GM19035 (cell line): ENCODE data around the gene HSPA8.
"Not testable (repeated sequence)": the region's sequence is repeated elsewhere in the genome, so short reads cannot be mapped to it uniquely, and the experiment has no call there.

Experiments
- ATAC-seq: cut with Tn5 transposase; IDR thresholded peaks from one replicate; pipeline ENCODE4 v1.9.1; 2021; ENCODE audit not compliant: unreplicated experiment

Gene HSPA8

DNA sequence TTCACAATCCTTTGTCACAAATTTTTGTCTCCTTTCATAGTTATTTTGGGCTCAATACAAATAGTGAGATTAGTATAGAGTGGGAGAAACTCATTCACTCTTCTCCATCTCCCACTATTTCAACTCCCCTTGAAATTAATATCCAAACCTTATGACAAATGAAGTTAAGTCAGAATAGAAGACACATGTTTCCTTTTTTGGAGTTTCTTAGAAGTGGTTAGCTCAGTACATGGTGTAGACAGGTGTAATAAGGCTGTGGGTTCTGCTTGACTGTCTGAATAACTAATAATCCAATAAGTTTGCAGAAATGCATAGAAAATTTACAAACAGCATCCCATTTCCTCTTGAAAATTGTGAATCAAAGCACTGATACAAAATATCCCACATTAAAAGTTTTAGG is 10.8 kb upstream of the HSPA8 start:
- no peak for ATAC-seq

- no peak for ATAC-seq
Observed at GRCh38 chr11:123072332-123072761, 10.4 kb upstream of the HSPA8 start.

- ATAC-seq: peak; percentile 61
Observed at GRCh38 chr11:123069908-123070821, 8.2 kb upstream of the HSPA8 start.

DNA sequence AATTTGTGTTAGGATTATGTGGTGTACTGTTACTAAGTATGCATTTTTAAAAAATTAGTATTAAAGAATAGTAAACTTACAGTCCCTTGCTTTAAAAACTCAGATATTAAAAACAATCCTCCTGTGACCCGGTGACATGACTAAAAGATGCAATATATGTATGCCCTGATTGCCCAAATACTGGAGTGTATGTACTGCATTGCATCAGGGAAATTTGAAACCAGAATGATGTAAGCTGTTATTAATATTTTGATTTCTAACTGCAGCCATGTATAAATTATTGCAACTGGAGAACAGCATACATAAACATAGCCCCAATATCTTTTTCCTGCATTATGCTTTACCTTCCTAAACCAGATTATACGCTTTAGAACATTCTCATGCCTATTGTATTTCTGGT is 3.7 kb upstream of the HSPA8 start:
- no peak for ATAC-seq

GRCh38 chr11:123063826-123064657 is 2.1 kb upstream of the HSPA8 start:
- ATAC-seq: no peak

GRCh38 chr11:123062892-123063825 is 1.2 kb upstream of the HSPA8 start:
- no peak for ATAC-seq

DNA sequence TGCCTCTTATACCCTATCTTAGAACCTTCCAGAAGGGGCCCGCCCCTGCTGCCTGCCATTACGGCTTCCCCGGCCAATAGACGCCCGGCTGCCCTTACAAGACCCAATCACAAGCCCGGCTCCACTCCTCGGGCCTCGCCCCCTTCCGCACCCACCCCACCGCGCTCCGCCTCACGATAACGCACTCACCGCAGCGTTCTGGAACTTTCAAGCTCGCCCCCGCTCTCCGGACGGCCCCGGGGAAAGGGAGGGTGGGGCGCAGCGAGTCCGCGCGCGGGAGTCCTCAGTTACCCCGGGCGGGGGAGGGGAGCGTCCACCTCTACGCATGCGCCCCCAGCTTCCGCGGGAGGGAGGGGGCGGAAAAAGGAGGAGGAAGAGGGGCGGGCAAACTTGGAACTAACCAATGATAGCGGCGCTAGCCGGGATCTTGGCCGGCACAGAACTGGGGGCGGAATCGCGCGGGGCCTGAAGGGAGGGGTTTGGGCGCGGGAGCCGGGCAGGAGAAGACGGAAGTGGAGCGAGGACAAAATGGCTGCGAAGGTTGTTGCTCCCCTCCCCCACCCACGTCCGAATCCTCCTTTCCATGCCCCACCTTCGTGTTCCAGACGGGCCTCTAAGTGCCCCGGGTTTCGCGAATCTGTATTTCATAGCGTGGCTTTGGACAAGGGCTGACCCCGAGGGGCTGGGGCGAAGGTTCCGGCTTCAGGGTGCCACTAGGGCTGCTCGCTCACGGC is 389 bp upstream of the HSPA8 start:
- ATAC-seq: peak; percentile 84

DNA sequence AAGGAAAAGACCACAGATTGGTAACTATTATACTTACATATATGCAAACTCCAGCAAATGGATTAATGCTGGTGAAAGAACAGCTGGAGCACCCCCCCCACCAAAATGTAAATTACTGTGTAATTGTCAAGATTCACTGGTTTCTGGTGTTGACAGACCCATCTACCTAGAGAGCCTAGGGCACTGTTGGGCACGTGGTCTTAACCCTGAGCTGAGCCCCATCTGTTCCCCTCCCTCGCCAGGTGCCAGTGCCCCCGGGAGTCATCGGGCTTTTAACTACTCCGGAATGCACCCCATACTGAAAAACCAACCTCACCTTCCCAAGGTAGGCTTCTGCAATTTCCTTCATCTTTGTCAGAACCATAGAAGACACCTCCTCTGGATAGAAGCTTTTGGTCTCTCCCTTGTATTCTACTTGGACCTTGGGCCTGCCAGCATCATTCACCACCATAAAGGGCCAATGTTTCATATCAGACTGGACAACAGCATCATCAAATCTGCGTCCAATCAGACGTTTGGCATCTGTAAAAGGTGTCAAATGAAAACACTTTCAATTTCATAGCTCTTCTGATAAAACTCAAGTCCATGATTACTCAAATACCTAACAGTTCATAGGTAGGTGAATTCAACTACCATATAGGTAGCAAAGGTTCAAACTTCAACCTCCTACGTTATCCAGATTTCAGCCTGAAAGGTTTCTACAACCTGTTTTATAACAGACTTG is 1.5 kb downstream of the HSPA8 start:
- no peak for ATAC-seq

GRCh38 chr11:123059041-123059920 is 2.7 kb downstream of the HSPA8 start:
- not testable (repeated sequence) for ATAC-seq

DNA sequence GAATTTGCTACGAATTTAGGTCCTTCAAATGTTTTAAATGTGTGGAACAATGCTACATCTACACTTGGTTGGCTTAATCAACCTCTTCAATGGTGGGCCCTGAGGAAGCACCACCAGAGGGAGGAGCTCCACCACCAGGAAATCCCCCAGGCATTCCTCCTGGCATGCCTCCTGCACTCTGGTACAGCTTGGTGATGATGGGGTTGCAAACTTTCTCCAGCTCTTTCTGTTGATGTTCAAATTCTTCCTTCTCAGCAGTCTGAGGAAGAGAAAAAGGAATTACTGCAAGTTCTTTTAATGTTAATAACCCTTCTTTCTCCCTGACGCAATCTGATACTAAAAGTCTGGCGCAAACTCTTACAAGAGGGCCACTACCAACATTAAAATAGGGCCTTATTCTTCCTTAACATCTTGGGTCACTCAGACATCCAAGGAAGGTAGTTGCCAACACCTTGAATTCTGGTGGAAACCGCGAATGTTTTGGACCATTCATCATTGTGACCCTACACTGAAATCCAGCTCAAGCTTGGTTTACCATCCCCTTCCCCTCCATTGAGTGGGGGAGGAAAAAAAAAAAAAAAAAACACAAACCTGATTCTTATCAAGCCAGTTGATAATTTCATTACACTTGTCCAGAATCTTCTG is 4.2 kb downstream of the HSPA8 start:
- no peak for ATAC-seq

GRCh38 chr11:123056835-123057491 is 5.0 kb downstream of the HSPA8 start:
- ATAC-seq: no peak

DNA sequence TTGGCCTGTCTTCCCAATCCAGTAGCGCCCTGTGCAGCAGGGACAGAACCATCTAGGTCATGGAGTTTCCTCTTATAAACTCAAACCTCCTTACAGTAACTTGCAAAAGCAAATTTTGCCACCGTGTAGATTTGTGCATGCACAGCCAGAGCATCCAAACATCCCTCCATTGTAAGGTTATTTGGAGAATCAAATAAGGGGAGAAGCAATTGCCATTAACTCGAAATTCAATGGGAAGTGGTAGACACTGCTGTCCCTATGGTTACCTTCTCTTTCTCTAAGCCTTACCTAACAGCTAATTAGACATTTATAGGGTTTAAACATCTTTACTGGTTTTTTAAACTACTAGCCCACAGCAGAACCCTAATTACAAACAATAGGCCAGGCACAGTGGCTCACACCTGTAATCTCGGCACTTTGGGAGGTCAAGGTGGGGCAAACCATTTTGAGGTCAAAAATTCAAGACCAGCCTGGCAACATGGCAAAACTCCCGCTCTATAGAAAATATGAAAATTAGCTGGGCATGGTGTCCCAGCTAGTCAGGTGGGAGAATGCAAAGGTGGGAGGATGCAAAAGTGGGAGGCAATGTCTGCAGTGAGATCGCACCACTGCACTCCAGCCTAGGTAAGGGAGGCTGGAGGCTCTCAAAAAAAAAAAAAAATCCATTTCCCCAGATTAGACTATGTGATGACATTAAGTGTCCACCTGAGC is 6.6 kb downstream of the HSPA8 start:
- ATAC-seq: no peak

- ATAC-seq: peak; percentile 83
Observed at GRCh38 chr11:123054301-123055065, 7.5 kb downstream of the HSPA8 start.

GRCh38 chr11:123052901-123053721 is 8.8 kb downstream of the HSPA8 start:
- no peak for ATAC-seq

DNA sequence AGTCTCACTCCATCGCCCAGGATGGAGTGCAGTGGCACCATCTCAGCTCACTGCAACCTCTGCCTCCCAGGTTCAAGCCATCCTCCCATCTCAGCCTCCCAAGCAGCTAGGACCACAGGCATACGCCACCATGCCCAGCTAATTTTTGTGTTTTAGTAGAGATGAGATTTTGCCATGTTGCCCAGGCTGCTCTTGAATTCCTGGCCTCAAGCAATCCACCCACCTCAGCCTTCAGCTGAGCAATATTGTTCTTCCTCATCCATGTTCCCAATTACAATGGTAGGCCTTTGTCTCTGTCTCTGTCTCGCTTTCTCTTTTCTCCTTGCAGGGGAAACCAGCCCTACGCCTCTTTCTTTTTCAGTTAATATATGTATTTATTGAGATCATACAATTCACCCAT is 10.3 kb downstream of the HSPA8 start:
- ATAC-seq: no peak
